ENCODE measurements around the gene PLCB1. TPM values are rescaled to one million over a fixed set of nuclear protein-coding genes. Genes with fewer than 3 reads are reported as not detected.

The PLCB1 gene
- total RNA-seq, 1 experiment from 2014 or later = 4.4 TPM

DNA sequence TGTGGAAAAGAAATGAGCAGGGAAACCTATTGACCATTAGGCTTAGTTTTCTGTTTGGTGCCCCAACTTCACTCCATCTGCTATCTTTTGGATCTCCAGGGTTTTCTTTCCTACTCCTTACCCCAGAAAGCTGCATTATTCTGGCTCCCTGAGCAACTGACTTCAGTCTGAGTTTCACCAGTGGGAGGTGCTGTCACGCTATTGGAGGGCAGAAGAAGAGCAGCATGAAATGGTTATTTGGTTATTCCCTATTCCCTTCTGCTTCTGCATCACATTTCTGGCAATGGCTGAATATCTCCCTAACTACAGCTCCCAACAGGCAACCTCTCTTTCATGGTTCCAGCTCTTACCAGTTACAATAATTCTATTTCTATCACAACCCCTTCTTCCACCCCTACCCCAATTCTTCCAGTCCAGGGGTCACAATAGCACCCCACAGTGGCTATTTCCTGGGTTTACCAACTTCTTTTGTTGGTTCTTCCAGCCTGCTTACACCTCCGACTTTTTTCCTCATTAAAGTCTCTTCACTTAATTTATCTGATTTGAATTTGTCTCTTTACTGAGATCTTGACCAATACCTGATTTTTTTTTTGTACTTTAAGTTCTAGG, 311.5 kb downstream of the PLCB1 start:
- Histone ChIP-seq H3K4me3 (ENCODE audit: low read length) (no peak overlapping the region), H2AFZ (ENCODE audit: low read length) (no peak overlapping the region), H3F3A (ENCODE audit: low read length, unreplicated experiment) (no peaks in the 10 kb centered on the region), H3K79me2 (ENCODE audit: low read length) (no peaks in the 10 kb centered on the region), H3K27me3 (ENCODE audit: low read length) (0 out of 2 replicates have a peak, but pooled peaks cover 11% of the 10 kb centered on the region), H4K20me1 (ENCODE audit: low read length) (no peaks in the 10 kb centered on the region), H3K9me3 (ENCODE audit: low read length) (no peaks in the 10 kb centered on the region), H3K4me1 (ENCODE audit: insufficient read depth, low read length) (no peaks in the 10 kb centered on the region), H3K27ac (ENCODE audit: low read length) (no peak overlapping the region), H3K9me2 (replicated peaks; ENCODE audit: low read length) (no peaks in the 10 kb centered on the region), H3K4me2 (ENCODE audit: low read length) (no peak overlapping the region), H3K36me3 (ENCODE audit: low read depth, low read length) (no peaks in the 10 kb centered on the region), H3K9ac (ENCODE audit: low read length) (no peak overlapping the region)
- ChIA-PET CTCF (no interaction called here), POLR2A (ENCODE audit: unreplicated experiment) (no interaction called here)
- ATAC-seq (no peak), DNase-seq (no peak)
- BruUV-seq (replicated peaks) = no TSS peak
- intact Hi-C loops (cut with micrococcal nuclease) = no loop called here
- TF ChIP-seq, protein P1, sequence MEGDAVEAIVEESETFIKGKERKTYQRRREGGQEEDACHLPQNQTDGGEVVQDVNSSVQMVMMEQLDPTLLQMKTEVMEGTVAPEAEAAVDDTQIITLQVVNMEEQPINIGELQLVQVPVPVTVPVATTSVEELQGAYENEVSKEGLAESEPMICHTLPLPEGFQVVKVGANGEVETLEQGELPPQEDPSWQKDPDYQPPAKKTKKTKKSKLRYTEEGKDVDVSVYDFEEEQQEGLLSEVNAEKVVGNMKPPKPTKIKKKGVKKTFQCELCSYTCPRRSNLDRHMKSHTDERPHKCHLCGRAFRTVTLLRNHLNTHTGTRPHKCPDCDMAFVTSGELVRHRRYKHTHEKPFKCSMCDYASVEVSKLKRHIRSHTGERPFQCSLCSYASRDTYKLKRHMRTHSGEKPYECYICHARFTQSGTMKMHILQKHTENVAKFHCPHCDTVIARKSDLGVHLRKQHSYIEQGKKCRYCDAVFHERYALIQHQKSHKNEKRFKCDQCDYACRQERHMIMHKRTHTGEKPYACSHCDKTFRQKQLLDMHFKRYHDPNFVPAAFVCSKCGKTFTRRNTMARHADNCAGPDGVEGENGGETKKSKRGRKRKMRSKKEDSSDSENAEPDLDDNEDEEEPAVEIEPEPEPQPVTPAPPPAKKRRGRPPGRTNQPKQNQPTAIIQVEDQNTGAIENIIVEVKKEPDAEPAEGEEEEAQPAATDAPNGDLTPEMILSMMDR (conservative IDR thresholded peaks at IDR 0.05; ENCODE audit: low read depth, low read length) = no peak
- no peak for TF ChIP-seq EZH2 (IDR thresholded peaks at IDR 0.05; ENCODE audit: low read length, unreplicated experiment)
- TF ChIP-seq EZH2phosphoT487 (IDR thresholded peaks at IDR 0.05; ENCODE audit: borderline replicate concordance, low read length) = no peak

DNA sequence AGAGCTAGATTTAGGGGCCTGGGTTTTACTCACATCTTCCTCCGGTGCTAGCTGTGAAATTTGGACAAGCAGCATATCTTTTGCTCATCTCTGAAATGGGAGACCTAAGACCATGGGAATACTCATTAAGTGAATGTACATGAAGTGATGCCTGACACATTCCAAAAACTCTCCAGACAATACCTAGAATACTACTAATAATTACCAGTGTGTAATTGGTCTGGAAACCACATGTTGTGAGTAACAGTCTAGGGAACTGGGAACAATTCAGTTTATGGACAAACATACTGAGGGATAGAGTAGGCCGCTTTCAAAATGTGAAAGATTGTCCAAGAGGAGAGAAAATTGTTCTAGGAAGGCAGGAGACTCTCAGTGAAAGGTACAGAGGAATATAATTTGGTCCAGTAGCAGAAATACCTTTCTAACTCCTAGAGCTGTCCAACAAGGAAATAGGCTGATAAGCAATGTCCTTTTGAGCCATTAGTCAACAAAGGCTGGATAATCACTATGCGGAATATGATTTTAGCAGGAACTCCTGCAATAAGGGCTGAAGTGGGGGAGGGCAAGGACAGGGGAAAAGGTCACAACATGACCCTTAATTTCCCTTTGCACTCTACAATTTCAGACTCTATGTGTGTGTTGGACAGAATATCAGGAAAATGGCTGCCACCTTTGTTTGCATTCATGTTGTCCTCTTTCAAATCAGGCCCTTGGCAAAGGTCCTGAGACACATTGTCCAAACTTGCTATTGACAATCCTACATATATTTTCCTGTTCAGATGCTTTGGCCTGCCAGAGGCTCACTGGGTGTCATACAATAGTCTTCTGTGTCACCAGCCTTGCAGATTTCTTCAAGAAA, 315.4 kb downstream of the PLCB1 start:
- no peak for DNase-seq
- Histone ChIP-seq H3K9ac (ENCODE audit: low read length) (no peak overlapping the region), H3K27ac (ENCODE audit: low read length) (no peak overlapping the region), H3K4me2 (ENCODE audit: low read length) (no peak overlapping the region), H3K79me2 (ENCODE audit: low read length) (no peaks in the 10 kb centered on the region), H3F3A (ENCODE audit: low read length, unreplicated experiment) (no peaks in the 10 kb centered on the region), H2AFZ (ENCODE audit: low read length) (no peak overlapping the region), H4K20me1 (ENCODE audit: low read length) (no peaks in the 10 kb centered on the region), H3K36me3 (ENCODE audit: low read depth, low read length) (no peaks in the 10 kb centered on the region), H3K9me3 (ENCODE audit: low read length) (no peaks in the 10 kb centered on the region), H3K27me3 (ENCODE audit: low read length) (0 out of 2 replicates have a peak, but pooled peaks cover 10% of the 10 kb centered on the region), H3K4me3 (ENCODE audit: low read length) (no peak overlapping the region), H3K4me1 (ENCODE audit: insufficient read depth, low read length) (no peaks in the 10 kb centered on the region), H3K9me2 (replicated peaks; ENCODE audit: low read length) (no peaks in the 10 kb centered on the region)
- no peak for ATAC-seq
- intact Hi-C loops (cut with micrococcal nuclease) = no loop called here
- CTCF ChIA-PET = no interaction called here
- POLR2A ChIA-PET (ENCODE audit: unreplicated experiment) = no interaction called here
- BruUV-seq (replicated peaks) = no TSS peak
- TF ChIP-seq EZH2phosphoT487 (IDR thresholded peaks at IDR 0.05; ENCODE audit: borderline replicate concordance, low read length) = no peak
- TF ChIP-seq, protein P1 (conservative IDR thresholded peaks at IDR 0.05; ENCODE audit: low read depth, low read length) = no peak
- no peak for TF ChIP-seq EZH2 (IDR thresholded peaks at IDR 0.05; ENCODE audit: low read length, unreplicated experiment)

DNA sequence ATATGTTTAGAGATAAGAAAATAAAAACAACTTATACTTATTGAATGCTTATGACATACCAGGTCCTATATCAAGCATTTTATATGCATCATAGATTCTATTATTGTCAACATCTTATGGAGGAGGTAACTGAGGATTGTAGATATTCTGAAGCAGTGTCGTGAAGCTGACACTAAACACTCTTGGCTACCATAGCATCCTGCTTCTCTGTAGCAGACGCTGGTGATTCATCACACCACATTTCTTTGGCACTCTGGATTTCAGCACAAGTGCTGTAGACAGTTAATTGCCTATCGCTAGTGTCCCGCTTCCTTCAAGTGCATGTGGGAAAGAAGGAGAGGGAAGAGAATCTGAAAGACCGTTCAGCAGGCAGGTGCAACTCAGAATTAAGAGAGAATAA, 317.1 kb downstream of the PLCB1 start:
- BruUV-seq (replicated peaks) = no TSS peak
- H3K36me3 ChIP-seq (ENCODE audit: low read depth, low read length) = no peaks in the 10 kb centered on the region
- CTCF ChIA-PET = no interaction called here
- no peak for DNase-seq
- no peak overlapping the region for H2AFZ ChIP-seq (ENCODE audit: low read length)
- H3K4me1 ChIP-seq (ENCODE audit: insufficient read depth, low read length) = no peaks in the 10 kb centered on the region
- H3K9ac ChIP-seq (ENCODE audit: low read length) = no peak overlapping the region
- intact Hi-C loops (cut with micrococcal nuclease) = no loop called here
- no peaks in the 10 kb centered on the region for H3K79me2 ChIP-seq (ENCODE audit: low read length)
- no peaks in the 10 kb centered on the region for H3K9me3 ChIP-seq (ENCODE audit: low read length)
- H3K4me2 ChIP-seq (ENCODE audit: low read length) = no peak overlapping the region
- ATAC-seq = no peak
- no peak overlapping the region for H3K4me3 ChIP-seq (ENCODE audit: low read length)
- H3F3A ChIP-seq (ENCODE audit: low read length, unreplicated experiment) = no peaks in the 10 kb centered on the region
- no peaks in the 10 kb centered on the region for H3K9me2 ChIP-seq (replicated peaks; ENCODE audit: low read length)
- 0 out of 2 replicates have a peak, but pooled peaks cover 10% of the 10 kb centered on the region for H3K27me3 ChIP-seq (ENCODE audit: low read length)
- TF ChIP-seq EZH2 (IDR thresholded peaks at IDR 0.05; ENCODE audit: low read length, unreplicated experiment) (no peak), EZH2phosphoT487 (IDR thresholded peaks at IDR 0.05; ENCODE audit: borderline replicate concordance, low read length) (no peak)
- TF ChIP-seq, protein P1 (conservative IDR thresholded peaks at IDR 0.05; ENCODE audit: low read depth, low read length) = no peak
- POLR2A ChIA-PET (ENCODE audit: unreplicated experiment) = no interaction called here
- H4K20me1 ChIP-seq (ENCODE audit: low read length) = no peaks in the 10 kb centered on the region
- no peak overlapping the region for H3K27ac ChIP-seq (ENCODE audit: low read length)

Measured in PC-3 (cell line).